RPMI8226 (cell line): ENCODE results near the gene THRAP3.
"Not testable (repeated sequence)": the region's sequence is repeated elsewhere in the genome, so short reads cannot be mapped to it uniquely, and the experiment has no call there.

Experiments used
- DNase-seq: peaks from one replicate; pipeline ENCODE4 v3.0.0-alpha.2; 2015

THRAP3 gene, protein sequence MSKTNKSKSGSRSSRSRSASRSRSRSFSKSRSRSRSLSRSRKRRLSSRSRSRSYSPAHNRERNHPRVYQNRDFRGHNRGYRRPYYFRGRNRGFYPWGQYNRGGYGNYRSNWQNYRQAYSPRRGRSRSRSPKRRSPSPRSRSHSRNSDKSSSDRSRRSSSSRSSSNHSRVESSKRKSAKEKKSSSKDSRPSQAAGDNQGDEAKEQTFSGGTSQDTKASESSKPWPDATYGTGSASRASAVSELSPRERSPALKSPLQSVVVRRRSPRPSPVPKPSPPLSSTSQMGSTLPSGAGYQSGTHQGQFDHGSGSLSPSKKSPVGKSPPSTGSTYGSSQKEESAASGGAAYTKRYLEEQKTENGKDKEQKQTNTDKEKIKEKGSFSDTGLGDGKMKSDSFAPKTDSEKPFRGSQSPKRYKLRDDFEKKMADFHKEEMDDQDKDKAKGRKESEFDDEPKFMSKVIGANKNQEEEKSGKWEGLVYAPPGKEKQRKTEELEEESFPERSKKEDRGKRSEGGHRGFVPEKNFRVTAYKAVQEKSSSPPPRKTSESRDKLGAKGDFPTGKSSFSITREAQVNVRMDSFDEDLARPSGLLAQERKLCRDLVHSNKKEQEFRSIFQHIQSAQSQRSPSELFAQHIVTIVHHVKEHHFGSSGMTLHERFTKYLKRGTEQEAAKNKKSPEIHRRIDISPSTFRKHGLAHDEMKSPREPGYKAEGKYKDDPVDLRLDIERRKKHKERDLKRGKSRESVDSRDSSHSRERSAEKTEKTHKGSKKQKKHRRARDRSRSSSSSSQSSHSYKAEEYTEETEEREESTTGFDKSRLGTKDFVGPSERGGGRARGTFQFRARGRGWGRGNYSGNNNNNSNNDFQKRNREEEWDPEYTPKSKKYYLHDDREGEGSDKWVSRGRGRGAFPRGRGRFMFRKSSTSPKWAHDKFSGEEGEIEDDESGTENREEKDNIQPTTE

DNA sequence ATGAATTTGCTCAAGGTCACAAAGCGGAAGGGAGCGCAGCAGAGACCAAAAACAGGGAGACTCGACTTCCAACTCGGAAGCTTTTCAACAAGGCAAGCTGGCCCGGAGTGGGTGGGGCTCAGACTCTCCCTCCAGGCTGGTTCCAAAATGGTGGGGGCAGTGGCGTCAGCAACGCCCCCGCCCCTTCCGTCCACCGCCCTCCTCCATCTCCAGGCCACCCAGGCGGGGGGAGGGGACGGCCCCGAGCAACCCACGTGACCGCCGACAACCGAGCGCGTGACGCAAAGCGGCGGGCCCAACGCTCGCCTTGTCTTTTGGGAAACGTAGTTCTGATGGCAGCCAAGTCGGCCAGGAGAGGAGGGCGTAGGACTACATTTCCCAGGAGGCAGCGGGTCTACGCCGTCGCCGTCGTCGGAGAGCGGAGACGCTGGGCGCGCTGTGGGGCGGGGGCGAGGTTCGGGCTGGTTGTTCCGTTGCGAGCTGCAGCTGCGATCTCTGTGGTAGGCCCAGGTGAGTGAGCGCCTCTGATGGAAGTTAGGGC lies at the start of gene THRAP3:
TSS of gene THRAP3 (plus strand) at position 448 of the 541 bp plus-strand sequence. CDS start 58,121 bp downstream, outside the sequence.
- DNase-seq, result peak; percentile 100

DNA sequence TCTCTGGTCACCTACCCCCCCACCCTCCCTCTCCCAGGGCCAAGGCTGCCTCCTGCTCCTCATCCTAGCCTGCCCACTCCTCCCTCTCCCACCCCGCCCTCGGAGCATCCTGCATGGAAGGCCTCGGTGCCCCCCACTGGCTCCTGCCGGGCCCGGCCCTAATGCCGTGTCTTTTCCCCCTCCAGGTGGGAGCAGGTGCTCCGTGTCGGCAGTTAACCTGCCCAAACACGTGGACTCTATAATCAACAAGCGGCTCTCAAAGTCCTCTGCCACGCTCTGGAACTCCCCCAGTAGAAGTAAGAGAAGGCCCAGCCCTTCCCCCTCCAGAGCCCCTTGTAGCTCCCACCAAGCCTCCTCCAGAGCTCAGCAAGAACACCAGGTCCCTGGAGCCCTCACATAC lies 49.5 kb upstream of the THRAP3 start:
- no peak for DNase-seq

DNA sequence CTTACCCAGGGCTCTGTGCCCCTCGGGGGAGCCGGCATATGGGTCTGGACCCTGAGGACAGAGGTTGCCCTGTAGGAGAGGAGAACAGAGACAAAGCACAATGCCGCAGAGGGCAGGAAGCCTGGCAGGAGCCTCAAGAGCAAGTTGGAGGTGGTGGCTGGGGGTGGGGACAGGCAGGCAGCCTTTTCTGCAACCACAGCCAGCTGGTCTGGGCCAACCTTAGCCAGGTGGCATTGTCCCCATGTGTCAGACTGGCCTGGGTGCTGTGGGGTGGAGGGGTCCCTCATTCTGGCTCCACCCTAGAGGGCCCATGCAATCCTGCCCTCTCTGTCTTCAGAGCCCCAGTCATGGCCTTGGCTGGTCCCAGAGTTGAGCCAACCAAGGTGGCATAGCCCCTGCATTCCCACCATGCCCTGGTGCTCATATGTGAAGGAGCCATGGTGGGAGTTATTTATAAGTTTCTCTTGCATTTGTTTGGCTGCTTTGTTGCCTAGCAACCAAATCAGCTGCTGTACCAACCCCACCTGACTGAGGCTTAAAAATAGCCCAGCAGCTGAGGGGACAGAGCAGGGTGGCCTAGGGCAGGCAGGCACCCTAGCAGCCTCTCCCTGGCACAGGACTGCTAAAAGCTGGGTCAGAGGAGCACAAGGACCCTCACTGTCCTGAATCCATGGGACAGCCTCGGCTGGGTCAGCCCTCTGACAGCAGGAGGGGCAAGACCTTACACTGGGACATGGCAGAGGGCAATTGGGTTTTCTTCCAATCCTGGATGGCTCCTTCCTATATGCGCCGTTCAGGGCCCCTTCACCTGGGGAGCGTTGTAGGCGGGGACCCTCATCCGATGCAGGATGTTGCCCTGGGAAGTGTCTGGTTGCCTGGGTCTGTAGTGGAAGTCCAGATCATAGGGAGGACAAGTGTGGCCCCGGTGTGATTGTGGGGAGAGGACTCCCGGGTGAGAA lies 48.8 kb upstream of the THRAP3 start:
- peak; percentile 40 for DNase-seq

DNA sequence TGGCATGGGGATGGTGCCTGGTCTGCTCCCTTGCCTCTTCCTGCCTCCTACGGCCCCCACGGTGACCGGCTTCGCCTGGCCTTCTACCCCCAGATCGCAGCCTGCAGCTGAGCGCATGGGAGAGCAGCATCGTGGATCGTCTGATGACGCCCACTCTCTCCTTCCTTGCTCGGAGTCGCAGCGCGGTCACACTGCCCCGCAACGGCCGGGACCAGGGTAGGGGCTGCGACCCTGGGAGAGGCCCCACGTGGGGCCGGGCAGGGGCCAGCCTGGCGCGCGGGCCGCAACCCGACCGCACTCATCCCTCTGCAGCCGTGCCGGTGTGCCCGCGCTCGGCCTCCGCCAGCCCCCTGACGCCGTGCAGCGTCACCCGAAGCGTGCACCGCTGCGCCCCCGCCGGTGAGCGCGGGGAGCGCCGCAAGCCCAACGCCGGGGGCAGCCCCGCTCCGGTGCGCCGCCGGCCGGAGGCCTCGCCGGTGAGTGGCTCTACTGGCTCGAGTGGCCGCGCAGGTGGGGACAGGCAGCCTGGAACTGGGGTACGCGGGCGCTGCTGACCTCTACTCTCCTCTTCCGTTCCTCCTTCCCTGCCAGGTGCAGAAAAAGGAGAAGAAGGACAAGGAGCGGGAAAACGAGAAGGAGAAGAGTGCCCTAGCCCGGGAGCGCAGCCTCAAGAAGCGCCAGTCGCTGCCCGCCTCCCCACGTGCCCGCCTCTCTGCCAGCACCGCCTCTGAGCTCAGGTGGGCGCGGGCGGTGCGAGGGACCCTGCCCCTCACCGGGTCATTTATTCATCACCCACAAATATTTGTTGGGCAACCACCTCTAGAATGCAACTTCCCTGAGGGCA lies 47.9 kb upstream of the THRAP3 start:
- DNase-seq, result no peak

DNA sequence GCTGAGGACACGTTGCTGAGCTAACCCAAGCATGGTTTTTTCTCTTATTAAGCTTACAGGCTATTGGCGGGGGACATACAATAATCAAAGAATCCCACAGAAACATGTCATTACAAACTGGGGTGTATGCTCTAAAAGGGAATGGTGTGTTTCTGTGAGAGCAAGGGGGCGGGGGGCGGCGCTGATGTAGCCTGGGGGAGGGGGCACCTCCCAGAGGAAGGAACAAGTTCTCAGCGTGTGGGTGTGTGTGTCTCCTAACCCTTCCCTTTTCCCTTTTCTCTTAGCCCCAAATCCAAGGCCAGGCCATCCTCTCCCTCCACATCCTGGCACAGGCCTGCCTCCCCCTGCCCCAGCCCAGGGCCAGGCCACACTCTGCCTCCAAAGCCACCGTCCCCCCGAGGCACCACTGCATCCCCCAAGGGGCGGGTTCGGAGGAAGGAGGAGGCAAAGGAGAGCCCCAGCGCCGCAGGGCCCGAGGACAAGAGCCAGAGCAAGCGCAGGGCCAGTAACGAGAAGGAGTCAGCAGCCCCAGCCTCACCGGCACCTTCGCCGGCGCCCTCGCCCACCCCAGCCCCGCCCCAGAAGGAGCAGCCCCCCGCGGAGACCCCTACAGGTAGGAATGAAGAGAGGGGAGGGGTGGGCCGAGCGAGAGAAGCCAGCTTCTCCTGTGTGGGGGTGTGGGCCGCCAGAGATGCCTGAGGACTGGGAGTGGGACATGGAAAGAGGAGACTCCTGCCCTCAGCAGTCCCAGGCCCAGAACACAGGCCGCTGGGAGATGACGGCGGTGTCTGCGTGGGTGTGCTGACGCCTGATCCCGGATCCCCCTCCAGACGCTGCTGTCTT lies 46.4 kb upstream of the THRAP3 start:
- DNase-seq, result no peak

DNA sequence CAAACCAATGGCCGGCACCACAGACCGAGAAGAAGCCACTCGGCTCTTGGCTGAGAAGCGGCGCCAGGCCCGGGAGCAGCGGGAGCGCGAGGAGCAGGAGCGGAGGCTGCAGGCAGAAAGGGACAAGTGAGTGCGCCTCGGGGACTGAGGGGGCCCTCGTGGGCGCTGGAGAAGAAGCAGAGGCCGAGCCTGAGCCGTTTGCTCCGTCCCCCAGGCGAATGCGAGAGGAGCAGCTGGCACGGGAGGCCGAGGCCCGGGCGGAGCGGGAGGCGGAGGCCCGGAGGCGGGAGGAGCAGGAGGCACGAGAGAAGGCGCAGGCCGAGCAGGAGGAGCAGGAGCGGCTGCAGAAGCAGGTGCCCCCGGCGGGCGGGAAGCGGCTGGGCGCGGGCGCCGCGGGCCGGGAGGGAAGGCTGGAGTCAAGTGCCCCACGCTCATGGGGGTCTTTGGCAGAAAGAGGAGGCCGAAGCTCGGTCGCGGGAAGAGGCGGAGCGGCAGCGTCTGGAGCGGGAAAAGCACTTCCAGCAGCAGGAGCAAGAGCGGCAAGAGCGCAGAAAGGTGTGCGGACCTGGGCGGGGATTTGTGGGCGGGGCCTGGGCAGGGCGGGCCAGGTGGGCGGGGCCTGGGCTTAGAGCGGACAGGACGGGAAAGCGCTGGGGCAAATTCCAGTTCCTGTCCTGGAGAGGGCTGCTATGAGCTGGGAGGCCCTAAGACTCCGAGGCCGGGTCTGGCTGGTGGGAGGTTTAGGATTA lies 45.6 kb upstream of the THRAP3 start:
- no peak for DNase-seq

DNA sequence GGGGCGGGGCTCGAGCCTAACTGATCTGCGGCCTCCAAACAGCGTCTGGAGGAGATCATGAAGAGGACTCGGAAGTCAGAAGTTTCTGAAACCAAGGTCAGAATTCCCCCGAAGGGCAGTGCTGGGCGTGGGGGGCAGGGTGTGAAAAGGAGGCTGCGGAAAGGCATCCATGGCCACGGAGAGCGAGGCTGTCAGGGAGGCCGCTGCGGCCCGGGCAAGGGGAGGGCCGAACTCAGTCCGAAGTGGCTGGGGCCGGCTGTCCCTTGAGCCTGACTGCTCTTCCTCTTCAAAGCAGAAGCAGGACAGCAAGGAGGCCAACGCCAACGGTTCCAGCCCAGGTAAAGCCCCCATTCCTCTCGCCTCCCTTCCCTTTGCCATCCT lies 45.0 kb upstream of the THRAP3 start:
- no peak for DNase-seq

DNA sequence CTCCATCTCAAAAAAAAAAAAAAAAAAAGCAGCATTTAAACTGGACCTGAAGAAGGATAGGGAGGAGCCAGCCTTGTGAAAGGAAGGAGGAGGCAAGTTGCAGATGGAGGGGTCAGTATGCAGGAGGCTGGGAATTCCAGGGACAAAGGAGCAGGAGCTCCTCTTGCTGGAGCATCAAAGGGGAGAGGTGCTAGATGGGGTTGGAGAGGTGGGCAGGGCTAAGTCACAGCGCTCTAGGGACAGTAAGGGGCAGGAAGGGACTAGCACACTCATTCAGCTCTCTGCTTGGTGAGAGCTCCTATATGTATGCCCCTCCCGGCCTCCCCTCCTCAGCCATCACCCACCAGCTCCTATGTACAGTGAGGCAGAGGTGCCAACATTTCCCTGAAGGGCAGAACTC lies 41.5 kb upstream of the THRAP3 start:
- DNase-seq, result no peak

DNA sequence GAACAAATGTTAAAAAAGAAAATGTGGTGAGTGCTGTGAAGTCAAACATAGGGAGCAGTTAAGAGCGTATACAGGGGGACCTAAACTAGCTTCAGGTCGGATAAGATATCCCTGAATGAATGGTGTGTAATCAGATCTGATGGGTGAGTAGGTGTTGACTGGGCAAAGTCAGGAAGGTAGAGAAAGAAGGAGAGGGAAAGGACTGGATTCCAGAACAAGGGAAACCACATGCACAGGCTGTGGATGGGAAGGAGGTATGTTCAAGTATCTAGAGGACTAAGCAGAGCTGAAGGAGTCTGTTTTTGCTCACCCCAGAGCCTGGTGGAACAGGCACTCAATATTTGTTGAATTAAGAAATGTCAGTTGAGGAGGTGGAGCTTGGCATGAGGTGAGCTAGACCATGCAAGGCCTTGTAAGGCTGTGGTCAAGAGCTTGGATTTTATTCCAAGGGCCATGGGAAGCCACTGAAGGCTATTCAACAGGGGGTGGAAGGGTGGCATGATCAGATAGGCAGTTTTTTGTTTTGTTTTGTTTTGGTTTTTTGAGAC lies 40.9 kb upstream of the THRAP3 start:
- no peak for DNase-seq

DNA sequence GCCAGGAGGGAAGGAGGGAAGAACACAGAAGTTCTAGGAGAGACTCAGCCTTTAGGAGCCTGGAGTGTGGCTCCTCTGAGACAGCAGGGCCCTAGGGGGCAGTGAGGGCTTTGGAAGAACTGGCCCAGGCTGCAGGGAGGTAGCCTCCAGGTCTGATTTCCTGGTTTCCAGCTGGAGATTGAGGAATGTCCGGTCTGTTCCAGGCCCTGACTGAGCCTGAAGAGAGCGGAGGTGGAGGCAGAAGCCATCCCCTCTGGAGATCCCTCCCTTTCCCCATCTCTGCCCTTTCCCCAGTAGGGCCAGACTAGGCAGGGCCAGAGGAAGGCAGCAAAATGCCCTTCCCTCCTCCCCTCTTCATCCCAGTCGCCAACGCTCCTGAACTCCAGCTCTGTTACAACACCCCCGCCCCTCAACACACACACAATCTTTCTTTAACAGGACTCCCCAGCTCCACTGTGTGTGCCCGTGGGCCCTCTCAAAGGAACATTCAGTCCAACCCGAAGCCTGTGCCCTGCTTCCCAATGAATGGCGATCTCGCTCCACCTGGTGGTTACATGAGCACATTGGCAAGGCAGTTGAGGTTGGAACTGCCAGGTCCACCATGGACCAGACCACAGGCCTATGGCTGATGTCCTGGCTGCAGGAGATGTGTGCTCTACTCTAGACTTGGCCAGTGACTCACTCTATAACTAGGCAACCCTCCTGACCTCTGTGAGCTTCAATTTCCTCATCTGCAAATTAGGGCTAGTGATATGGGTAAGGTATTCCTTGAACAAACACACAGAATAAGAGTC lies 36.2 kb upstream of the THRAP3 start:
- DNase-seq, result peak; percentile 90

DNA sequence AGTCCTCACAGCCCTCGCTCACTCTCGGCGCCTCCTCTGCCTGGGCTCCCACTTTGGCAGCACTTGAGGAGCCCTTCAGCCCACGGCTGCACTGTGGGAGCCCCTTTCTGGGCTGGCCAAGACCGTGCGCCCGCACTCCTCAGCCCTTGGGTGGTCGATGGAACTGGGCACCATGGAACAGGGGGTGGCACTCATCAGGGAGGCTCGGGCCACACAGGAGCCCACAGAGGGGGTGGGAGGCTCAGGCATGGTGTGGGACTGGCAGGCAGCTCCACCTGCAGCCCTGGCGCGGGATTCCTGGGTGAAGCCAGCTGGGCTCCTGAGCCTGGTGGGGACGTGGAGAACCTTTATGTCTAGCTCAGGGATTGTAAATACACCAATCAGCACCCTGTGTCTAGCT lies 27.4 kb upstream of the THRAP3 start:
- DNase-seq, result not testable (repeated sequence)

DNA sequence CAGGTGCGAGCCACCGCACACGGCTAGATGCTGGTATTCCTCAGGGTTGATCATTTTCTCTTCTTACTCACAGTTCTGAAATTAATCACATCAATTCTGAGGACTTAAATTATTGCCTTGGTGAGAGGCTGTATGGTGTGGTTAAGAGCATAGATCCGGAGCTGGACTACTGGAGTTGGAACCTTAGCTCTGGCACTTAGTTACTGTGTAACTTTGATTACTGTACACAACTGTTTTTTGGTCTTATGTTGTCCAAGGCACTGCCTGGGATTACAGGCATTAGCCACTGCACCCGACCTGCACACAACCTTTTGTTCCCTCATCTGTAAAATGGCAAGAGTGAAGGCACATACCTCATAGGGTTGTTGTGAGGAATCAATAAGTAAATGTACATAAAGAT lies 25.6 kb upstream of the THRAP3 start:
- DNase-seq, result no peak

DNA sequence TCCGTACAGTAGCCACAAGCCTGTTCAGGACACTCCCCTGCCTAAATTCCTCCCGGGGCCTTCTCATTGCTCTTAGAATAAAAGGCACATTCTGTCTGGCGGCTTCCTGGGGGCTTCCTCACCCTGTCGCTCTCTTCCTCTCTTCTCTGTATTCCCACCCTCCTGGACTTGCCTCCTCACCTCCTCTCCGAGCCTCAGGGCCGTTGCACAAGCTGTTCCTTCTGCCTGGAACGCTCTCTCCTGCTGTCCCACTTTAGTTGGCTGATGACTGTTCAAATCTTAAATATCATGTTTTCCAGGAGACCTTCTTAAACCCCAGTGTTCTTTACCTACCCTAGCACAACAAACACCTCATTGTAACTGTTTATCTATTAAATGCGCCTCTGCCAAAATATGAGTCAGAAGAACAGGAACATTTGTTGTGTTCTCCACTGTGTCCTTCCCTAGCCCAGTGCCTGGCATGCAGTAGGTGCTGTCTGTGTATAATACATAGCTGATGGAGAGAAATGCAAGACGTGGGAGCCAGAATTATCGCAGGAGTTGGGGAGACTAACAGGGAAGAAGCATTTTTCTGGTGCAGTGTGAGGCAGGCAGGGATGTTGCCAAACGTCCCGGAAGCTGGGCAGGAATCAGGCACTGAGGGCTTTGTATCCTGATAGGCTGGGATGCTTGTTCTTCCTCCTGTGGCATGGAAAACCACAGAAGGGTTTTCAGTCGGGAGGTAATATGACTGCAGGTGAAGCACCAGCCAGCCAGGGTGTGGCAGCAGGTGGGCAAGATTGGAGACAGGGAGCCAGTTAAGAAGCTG lies 24.1 kb upstream of the THRAP3 start:
- no peak for DNase-seq

DNA sequence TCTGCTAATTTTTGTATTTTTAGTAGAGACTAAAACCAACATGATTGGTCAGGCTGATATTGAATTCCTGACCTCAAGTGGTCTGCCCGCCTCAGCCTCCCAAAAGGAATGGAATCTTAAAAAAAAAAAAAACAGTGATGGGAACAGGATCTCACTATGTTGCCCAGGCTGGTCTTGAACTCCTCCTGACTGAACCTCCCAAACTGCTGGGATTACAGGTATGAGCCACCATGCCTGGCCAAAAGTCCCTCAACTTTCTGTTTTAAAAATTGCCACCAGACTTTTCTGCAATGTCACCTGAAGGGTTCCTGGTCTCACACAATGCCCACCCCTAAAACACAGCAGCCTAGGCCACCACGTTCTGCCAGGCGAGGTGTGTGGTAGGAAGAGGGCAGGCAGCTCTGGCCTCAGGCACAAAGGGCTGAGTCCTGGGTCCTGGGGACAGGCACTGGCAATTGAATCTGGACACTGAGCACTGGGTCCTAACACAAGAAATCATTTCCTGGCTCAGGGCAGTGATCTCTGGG lies 21.2 kb upstream of the THRAP3 start:
- DNase-seq, result no peak

DNA sequence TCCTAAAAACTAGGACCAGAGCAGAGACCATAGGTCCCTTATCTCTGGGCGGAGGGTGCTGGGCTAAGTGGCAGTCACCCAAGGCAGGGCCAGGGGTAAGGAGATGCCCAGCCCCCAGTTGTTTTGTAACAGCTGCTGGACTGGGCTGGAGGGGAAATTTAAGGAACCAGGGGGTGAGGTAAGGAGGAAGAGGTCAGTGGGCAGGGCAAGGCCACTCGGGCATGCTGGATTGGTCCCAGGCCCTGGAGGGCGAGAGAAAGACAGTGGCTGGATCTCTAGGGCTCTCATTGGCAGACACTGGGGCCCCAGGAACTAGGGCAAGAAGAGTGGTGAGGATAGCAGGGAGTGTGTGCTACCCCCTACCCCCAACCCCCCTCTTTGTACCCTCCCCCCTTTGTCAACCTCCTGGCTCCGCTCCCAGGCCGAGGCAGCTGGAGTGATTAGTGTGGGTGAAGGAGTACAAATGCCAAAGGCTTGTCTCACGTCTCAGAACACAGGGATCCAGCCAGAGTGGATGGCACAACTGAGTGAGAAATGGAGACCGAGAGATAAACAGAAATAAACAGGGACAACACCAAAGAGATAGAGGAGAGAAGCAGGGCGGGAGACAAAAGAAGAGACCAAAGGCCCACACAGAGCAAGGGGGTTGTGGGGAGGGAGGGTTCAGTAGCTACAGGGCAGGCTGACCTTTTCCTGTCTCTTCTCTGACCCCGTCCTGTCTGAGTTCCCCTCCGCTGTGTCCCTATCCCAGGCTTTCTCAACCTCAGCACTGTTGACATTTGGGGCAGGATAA lies 20.5 kb upstream of the THRAP3 start:
- DNase-seq, result no peak

DNA sequence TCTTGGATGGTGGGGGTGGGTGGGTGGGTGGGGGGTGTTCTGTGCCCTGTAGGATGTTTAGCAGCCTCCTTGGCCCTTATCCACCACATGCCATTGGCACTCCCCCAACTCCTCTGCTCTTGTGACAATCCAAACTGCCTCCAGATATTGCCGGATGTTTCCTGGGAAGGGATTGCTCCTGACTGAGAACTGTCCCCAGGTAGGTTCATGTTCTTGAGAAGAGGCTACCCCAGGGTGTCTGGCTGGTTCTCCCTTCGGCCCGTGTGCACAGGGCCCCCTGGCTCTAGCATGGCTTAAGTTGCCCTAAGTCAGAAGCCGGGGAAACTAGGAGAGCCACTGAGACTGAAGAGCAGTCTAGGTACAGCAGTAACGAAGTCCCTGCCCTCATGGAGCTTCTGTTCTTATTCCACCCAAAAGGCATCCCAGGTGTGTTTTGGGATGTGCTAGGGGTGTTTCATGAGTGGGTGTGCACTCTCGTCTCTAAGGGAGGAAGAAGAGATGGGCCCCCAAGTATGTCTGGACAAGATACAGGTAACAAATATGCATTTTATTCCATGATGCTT lies 19.8 kb upstream of the THRAP3 start:
- no peak for DNase-seq
